HEK293 (cell line): ENCODE data around the gene PANX2.

ENCODE experiments used
- CTCF ChIA-PET: fragments of 350-600 bp; formaldehyde crosslinking; extraction: SDS; loops from one replicate; lab custom pipeline; 2021; ENCODE audit warnings: antibody characterized with exemption; lab: Yijun Ruan, JAX
- POLR2A ChIA-PET: fragments of 300-600 bp; formaldehyde crosslinking; extraction: SDS; loops from one replicate; lab custom pipeline; 2020; ENCODE audit warnings: antibody characterized with exemption, inconsistent platforms; lab: Yijun Ruan, JAX
- H3K27ac ChIP-seq: fragments of 200-500 bp; sonication (Bioruptor generic); 2 replicates; pipeline ENCODE4 v1.5.1; 2014; ENCODE audit warnings: low read depth, low read length, control low read depth, inconsistent platforms; ENCODE audit errors: extremely low read depth
- H3K36me3 ChIP-seq, 2 experiments: fragments of 200-500 bp in 1 of 2; sonication (Bioruptor generic) in 1 of 2; 1 replicate in 1 of 2; 2 replicates in 1 of 2; pipeline ENCODE4 v1.5.1; 2014 to 2017; ENCODE audit warnings: inconsistent platforms in 2 of 2, low read length in 2 of 2; ENCODE audit not compliant: control insufficient read depth in 2 of 2, insufficient read depth in 1 of 2
- H3K4me1 ChIP-seq: fragments of 200-500 bp; sonication (Bioruptor generic); 2 replicates; pipeline ENCODE4 v1.5.1; 2014; ENCODE audit warnings: mild to moderate bottlenecking, low read length, inconsistent platforms; ENCODE audit not compliant: control insufficient read depth, insufficient read depth
- H3K4me3 ChIP-seq: 2 replicates; pipeline ENCODE4 v1.5.1; 2011; ENCODE audit warnings: low read depth, mild to moderate bottlenecking, control low read depth, low read length, moderate library complexity
- H3K9me3 ChIP-seq: fragments of 200-500 bp; sonication (Bioruptor generic); 2 replicates; pipeline ENCODE4 v1.5.1; 2014; ENCODE audit warnings: low read depth, low read length, inconsistent platforms; ENCODE audit not compliant: control insufficient read depth, insufficient read depth
- EGR2 ChIP-seq: fragments of 450-650 bp; formaldehyde crosslinking; IDR thresholded peaks from 2 replicates; pipeline ENCODE4 v1.5.1; 2016; ENCODE audit warnings: low read depth, missing biosample characterization, missing genetic modification characterization
- GFI1B ChIP-seq: fragments of 450-650 bp; formaldehyde crosslinking; IDR thresholded peaks from 2 replicates; pipeline ENCODE4 v1.5.1; 2016; ENCODE audit warnings: missing biosample characterization, missing genetic modification characterization
- INSM2 ChIP-seq: fragments of 450-650 bp; formaldehyde crosslinking; IDR thresholded peaks from 2 replicates; pipeline ENCODE4 v1.5.1; 2016; ENCODE audit warnings: missing biosample characterization, missing genetic modification characterization
- KLF1 ChIP-seq: fragments of 450-650 bp; formaldehyde crosslinking; IDR thresholded peaks from 2 replicates; pipeline ENCODE4 v1.5.1; 2016; ENCODE audit warnings: missing biosample characterization, missing genetic modification characterization
- KLF10 ChIP-seq: fragments of 450-650 bp; IDR thresholded peaks from 2 replicates; pipeline ENCODE4 v1.5.1; 2018; ENCODE audit warnings: missing biosample characterization, mild to moderate bottlenecking, missing genetic modification characterization
- KLF16 ChIP-seq: fragments of 450-650 bp; formaldehyde crosslinking; IDR thresholded peaks from 2 replicates; pipeline ENCODE4 v1.5.1; 2017; ENCODE audit warnings: missing biosample characterization, missing genetic modification characterization
- MZF1 ChIP-seq: fragments of 450-650 bp; formaldehyde crosslinking; IDR thresholded peaks from 2 replicates; pipeline ENCODE4 v1.5.1; 2017; ENCODE audit warnings: missing biosample characterization, missing genetic modification characterization, borderline replicate concordance
- REST ChIP-seq: fragments of 450-650 bp; formaldehyde crosslinking; IDR thresholded peaks from 2 replicates; pipeline ENCODE4 v1.5.1; 2016; ENCODE audit warnings: missing biosample characterization, missing genetic modification characterization
- YY2 ChIP-seq: fragments of 450-650 bp; formaldehyde crosslinking; IDR thresholded peaks from 2 replicates; pipeline ENCODE4 v1.5.1; 2016; ENCODE audit warnings: missing biosample characterization, missing genetic modification characterization
- ZBTB48 ChIP-seq: fragments of 450-650 bp; formaldehyde crosslinking; IDR thresholded peaks from 2 replicates; pipeline ENCODE4 v1.5.1; 2016; ENCODE audit warnings: missing biosample characterization, missing genetic modification characterization
- ZEB2 ChIP-seq: fragments of 450-650 bp; formaldehyde crosslinking; IDR thresholded peaks from 2 replicates; pipeline ENCODE4 v1.5.1; 2016; ENCODE audit warnings: missing biosample characterization, missing genetic modification characterization
- ZFP3 ChIP-seq: fragments of 450-650 bp; formaldehyde crosslinking; IDR thresholded peaks from 2 replicates; pipeline ENCODE4 v1.5.1; 2016; ENCODE audit warnings: low read depth, missing biosample characterization, missing genetic modification characterization
- ZIC2 ChIP-seq: fragments of 450-650 bp; formaldehyde crosslinking; IDR thresholded peaks from 2 replicates; pipeline ENCODE4 v1.5.1; 2016; ENCODE audit warnings: missing biosample characterization, missing genetic modification characterization
- ZNF19 ChIP-seq: fragments of 450-650 bp; formaldehyde crosslinking; IDR thresholded peaks from 2 replicates; pipeline ENCODE4; 2016; ENCODE audit warnings: missing biosample characterization, missing genetic modification characterization, low read depth
- ZNF221 ChIP-seq: fragments of 450-650 bp; formaldehyde crosslinking; IDR thresholded peaks from 2 replicates; pipeline ENCODE4 v1.5.1; 2017; ENCODE audit warnings: missing biosample characterization, missing genetic modification characterization, borderline replicate concordance
- ZNF266 ChIP-seq: fragments of 450-650 bp; formaldehyde crosslinking; IDR thresholded peaks from 2 replicates; pipeline ENCODE4 v1.5.1; 2016; ENCODE audit warnings: missing biosample characterization, missing genetic modification characterization, low read depth
- ZNF362 ChIP-seq: fragments of 450-650 bp; formaldehyde crosslinking; IDR thresholded peaks from 2 replicates; pipeline ENCODE4 v1.5.1; 2016; ENCODE audit warnings: missing biosample characterization, missing genetic modification characterization
- ZNF366 ChIP-seq: fragments of 450-650 bp; formaldehyde crosslinking; conservative IDR thresholded peaks from 2 replicates; pipeline ENCODE4 v1.5.1; 2016; ENCODE audit warnings: missing biosample characterization, missing genetic modification characterization
- ZNF416 ChIP-seq: fragments of 450-650 bp; formaldehyde crosslinking; IDR thresholded peaks from 2 replicates; pipeline ENCODE4 v1.5.1; 2016; ENCODE audit warnings: missing biosample characterization, missing genetic modification characterization
- ZNF510 ChIP-seq: fragments of 450-650 bp; formaldehyde crosslinking; IDR thresholded peaks from 2 replicates; pipeline ENCODE4 v1.5.1; 2018; ENCODE audit warnings: mild to moderate bottlenecking, missing genetic modification characterization, missing biosample characterization; ENCODE audit not compliant: insufficient replicate concordance
- ZNF561 ChIP-seq: fragments of 450-650 bp; IDR thresholded peaks from 2 replicates; pipeline ENCODE4 v1.5.1; 2018; ENCODE audit warnings: missing biosample characterization, missing genetic modification characterization, borderline replicate concordance
- ZNF571 ChIP-seq: fragments of 450-650 bp; formaldehyde crosslinking; IDR thresholded peaks from 2 replicates; pipeline ENCODE4 v1.5.0; 2017; ENCODE audit warnings: missing biosample characterization, missing genetic modification characterization
- ZNF692 ChIP-seq: fragments of 450-650 bp; formaldehyde crosslinking; IDR thresholded peaks from 2 replicates; pipeline ENCODE4 v1.5.1; 2016; ENCODE audit warnings: missing biosample characterization, missing genetic modification characterization
- ZNF704 ChIP-seq: fragments of 450-650 bp; formaldehyde crosslinking; IDR thresholded peaks from 2 replicates; pipeline ENCODE4 v1.5.1; 2016; ENCODE audit warnings: missing biosample characterization, missing genetic modification characterization
- ZNF76 ChIP-seq: fragments of 450-650 bp; formaldehyde crosslinking; IDR thresholded peaks from 2 replicates; pipeline ENCODE4; 2016; ENCODE audit warnings: low read depth, missing biosample characterization, missing genetic modification characterization, borderline replicate concordance
- ZNF768 ChIP-seq: fragments of 450-650 bp; formaldehyde crosslinking; IDR thresholded peaks from 2 replicates; pipeline ENCODE4 v1.5.1; 2018; ENCODE audit warnings: missing biosample characterization, mild to moderate bottlenecking, missing genetic modification characterization
- ZNF837 ChIP-seq: fragments of 450-650 bp; formaldehyde crosslinking; IDR thresholded peaks from 2 replicates; pipeline ENCODE4 v1.5.1; 2016; ENCODE audit warnings: missing biosample characterization, missing genetic modification characterization
- ZSCAN5A ChIP-seq: fragments of 450-650 bp; formaldehyde crosslinking; IDR thresholded peaks from 2 replicates; pipeline ENCODE4 v1.5.1; 2016; ENCODE audit warnings: missing biosample characterization, missing genetic modification characterization

The PANX2 gene

GRCh38 chr22:50218996-50219727 is 48.6 kb downstream of the PANX2 start:
- no peak overlapping the region for H3K4me3 ChIP-seq
- ChIA-PET POLR2A (interaction anchor here (0.6 to 2.1 kb wide), 2 partner anchors 14 to 32 kb away, joined by 3 to 5 read pairs; partner anchors contain the start of gene HDAC10), CTCF (no interaction called here)
- H3K9me3 ChIP-seq = no peaks in the 10 kb centered on the region
- peaks cover 2% of the 10 kb centered on the region; the same call in 1 of the 2 replicates for H3K4me1 ChIP-seq
- peaks cover 22 to 98% of the 10 kb centered on the region in 2 experiments for H3K36me3 ChIP-seq
- H3K27ac ChIP-seq = no peak overlapping the region
- TF ChIP-seq ZNF571 (no peak), ZNF561 (tag by site-specific recombination) (no peak), ZEB2 (tag by site-specific recombination) (no peak), ZNF366 (tag by site-specific recombination) (no peak), ZFP3 (tag by site-specific recombination) (no peak), REST (tag by site-specific recombination) (no peak), ZNF362 (tag by site-specific recombination) (no peak), ZNF704 (no peak), MZF1 (tag by site-specific recombination) (no peak), ZNF837 (no peak), ZNF510 (tag by site-specific recombination) (no peak), ZNF266 (tag by site-specific recombination) (no peak), ZNF76 (tag by site-specific recombination) (no peak), ZNF416 (no peak), ZNF221 (tag by site-specific recombination) (no peak), EGR2 (tag by site-specific recombination) (no peak), ZIC2 (tag by site-specific recombination) (peak; percentile 73), GFI1B (tag by site-specific recombination) (no peak), INSM2 (tag by site-specific recombination) (no peak), ZNF19 (tag by site-specific recombination) (no peak), ZSCAN5A (tag by site-specific recombination) (no peak), KLF10 (tag by site-specific recombination) (no peak), ZNF692 (tag by site-specific recombination) (no peak), ZBTB48 (tag by site-specific recombination) (no peak), KLF16 (tag by site-specific recombination) (peak; percentile 54; the same call in 1 of the 2 replicates), ZNF768 (tag by site-specific recombination) (no peak), KLF1 (tag by site-specific recombination) (peak; percentile 93), YY2 (tag by site-specific recombination) (no peak)
